ENCODE measurements around the gene EHD4.

EHD4 gene

DNA sequence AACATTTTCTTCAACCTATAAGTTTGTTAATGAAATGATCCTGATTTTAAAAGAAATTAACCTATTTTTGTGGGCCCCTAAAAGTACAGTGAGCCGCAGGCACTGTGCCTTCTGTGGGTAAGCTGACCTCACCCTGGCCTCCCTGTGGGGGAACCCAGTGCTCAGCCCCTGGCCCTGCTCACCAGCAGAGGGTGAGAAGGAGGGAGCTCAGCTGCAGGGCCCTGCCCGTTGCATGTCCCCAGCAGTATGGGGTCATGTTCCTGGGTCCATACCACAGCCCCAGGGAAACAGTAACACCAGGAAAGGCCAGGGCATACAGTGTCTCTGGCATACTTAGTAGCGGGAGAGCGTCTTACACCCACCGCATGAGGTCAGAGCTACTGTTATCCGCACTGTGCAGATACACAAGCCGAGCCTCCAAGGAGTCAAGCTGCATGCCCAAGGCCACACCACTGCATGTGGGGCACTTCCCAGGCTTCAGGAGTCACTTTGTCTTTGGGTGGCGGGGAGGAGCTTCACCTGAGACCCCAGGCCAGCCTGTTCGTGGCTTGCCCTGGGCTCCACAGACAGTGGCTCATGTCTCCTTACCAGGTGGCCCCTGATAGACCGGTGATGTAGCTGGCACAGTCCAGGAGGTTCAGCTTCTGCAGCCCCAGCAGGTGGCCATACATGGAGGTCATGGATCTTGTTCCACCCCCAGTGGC, 22.6 kb upstream of the EHD4 start:
- no peak for DNase-seq (ENCODE audit: low read depth)

DNA sequence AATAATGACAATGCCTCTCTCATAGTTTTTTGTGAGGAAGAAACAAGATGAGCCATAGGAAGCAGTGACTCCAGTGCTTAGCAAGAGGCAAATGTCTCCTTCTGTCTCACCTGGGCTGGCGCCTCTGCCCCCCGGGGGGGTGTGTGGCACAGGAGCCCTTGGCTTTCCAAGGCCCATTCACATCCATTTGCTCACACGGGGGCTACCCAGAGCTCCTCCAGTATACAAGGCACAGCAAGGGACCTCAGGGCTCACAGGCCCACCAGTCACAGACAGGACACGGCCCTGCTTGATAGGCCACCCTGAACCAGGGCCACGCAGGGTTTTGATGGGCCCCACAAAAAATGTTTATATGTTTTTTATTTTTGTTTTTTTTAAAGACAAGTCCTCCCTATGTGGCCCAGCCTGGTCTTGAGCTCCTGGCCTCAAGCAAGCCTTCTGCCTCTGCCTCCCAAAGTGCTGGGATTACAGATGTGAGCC, 21.9 kb upstream of the EHD4 start:
- no peak for DNase-seq (ENCODE audit: low read depth)

DNA sequence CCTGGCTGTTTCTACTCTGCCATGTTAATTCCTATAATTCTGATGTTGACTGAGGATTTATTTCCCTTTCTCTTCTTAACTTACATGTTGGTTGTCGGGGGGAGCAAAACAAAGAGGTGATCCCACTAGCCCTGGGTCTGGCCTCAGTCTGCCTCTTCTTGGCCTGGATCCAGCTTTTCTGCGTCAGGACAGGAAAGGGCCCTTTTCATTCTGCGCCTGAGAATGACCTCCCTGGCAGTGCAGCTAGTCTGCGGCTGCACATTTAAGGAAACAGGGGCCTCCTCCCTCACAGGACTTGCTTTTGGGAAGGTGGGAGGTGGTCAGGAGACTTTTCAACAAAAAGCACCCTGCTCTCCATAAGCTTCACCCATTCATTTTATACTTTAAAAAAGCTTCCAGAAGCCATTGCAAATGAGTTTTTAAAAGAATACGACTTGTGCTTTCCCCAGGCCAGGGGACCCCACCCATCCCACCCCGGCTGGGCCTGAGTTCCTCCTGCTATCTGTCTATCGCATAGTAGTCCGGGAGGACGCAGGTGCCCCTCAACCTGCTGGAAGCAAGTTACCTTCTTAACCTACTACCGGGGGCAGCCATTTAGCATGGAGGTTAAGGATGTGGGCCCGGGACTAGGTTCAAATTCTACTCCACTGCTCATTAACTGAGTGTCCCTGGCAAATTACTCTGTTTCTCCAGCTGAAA, 21.3 kb upstream of the EHD4 start:
- no peak for DNase-seq (ENCODE audit: low read depth)

DNA sequence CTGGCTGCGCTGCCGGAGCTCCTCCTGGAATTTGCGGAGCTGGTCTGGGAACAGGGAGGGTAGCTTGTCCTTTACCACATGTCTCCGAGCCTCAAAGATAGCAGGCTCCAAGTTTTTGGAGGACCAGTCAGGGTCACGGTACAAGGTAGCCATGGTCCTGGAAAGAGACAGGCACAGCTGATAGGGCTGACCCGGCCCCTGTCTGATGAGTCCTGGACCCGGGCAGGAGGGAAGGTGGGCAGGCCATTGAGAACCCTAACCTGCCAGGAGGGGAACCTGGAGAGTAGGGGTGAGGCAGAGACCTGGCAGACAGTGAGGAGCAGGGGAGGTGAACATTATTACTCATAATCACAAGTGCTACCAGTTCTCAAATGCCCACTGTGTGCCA, 20.4 kb upstream of the EHD4 start:
- DNase-seq (ENCODE audit: low read depth) = no peak

DNA sequence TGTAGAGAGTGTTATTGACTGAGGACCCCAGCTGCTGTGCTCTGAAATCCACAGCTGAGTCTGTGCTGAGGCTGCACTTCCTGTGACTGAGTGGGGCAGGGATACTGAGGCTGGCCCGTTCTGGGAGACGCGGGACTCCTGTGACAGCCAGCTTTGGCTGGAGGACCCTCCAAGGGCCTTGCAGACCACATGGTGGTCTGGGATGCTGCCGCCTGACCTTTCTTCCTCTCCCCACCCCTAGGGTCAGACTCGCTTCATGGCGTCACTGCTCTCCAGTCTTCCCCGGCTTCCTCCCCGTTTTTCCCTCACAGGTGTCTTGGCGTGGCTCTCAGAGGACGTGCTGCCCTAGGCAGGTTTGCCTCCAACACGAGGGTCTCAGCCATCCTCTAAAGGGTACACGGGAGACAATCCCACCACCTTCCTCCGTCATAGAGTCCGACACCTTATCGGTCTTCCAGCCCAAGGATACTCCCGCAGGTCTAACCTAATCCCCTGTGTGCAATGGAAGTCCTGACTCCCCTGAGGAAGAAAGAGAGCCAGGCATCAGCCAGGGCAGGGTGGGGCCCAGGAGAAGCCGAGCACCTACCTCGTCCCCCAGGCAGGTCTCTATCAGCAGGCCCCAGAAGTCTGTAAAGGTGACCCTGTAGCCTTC, 19.9 kb upstream of the EHD4 start:
- DNase-seq (ENCODE audit: low read depth) = no peak

DNA sequence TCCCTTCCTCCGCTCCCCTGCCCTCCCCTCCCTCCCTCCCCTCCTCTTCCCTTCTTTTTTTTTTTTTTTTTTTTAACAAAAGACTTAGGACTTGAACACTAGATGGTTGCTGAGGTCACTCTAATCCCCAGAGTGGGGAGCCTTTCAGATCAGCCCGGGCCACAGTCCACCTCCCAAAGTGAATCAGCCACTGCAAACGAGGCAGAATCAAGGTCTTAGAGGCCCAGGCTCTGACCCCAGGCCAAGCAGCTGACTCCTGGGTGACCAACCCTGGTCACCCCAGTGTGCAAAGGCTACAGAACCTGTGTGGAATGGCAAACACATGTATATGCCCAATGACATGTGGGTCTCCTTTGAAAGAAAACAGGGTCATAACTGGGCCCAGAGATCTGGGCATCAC, 18.3 kb upstream of the EHD4 start:
- DNase-seq (ENCODE audit: low read depth) = no peak

DNA sequence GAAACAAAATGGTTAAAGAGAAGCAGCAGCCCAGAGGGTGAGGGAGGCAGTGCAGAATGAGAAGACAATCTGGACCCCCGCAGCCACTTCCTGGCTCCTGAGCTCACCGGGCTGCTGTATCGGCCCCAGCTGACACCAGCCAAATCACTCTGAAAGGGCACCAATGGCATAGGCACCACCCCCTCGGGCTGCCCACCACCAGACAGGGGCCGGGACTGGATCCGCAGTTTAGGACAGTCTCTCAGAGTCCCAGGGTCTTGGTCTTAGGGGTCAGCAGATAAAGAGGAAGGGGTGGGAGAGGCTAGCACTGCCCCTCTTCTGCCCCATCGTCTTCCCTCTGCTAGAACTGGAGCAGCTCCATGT, 17.9 kb upstream of the EHD4 start:
- DNase-seq (ENCODE audit: low read depth) = no peak

DNA sequence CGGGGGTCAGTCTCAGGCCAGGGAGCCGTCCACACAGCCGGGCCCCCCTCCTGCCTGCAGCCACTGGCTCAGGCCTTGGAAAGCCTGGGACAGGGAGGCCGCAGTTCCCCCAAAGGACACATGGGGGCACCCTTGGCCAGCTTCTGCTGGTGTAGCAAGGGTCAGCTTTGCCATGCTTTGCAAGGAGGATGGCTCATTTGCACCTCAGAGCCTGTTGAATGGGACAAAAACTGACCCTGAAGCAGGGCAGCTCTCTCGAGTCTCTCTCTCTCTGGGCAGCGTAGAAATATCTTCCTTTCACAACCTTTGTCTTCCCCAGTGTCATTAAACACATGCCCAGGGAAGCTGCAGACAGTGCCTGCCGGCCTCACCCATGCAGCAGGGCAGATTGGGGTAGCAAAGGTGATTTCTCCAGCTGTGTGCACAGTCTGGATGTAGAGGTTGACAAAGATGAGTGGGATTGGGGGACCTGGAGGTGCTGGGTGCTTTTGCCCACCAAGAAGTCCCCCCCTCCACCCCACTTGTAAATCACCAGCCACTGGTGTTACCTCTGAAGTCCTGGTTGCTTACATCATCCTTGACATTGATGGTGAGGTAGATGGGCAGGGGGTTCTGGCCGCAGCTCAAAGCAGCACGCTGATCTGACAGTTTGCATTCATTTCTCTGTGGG, 17.4 kb upstream of the EHD4 start:
- DNase-seq (ENCODE audit: low read depth) = peak; percentile 58

DNA sequence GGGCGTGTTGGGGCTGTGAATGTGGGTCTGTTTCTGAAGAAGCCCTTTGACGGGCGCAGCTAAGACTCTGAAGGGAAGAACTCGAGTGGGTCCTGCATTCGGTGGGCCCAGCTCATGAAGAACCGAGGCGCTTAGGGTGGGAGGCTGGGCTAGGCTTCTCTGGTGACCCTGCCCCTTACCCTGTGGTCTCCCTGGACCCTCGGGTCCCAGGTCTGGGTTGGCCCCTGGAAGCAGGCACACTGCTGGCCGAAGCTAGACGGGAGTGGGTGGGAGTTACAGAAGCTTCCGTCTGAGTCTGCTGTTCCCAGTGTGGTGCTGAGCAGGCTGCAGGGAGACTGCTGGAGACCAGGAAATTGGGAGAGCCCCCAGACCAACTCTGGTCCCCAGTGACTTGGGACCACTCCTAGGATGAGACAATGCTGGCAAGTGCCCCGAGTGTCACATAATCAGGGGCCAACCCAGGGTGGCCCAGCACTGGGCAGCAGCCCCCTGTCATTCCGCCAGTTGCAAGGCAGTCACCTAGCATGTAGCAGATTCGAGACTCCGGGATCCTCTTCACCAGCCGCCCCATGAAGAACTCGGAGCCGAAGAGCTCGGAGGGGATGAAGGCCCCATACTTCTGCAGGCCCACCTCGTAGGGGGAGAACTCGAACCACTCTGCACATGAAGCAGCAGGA, 16.7 kb upstream of the EHD4 start:
- no peak for DNase-seq (ENCODE audit: low read depth)

DNA sequence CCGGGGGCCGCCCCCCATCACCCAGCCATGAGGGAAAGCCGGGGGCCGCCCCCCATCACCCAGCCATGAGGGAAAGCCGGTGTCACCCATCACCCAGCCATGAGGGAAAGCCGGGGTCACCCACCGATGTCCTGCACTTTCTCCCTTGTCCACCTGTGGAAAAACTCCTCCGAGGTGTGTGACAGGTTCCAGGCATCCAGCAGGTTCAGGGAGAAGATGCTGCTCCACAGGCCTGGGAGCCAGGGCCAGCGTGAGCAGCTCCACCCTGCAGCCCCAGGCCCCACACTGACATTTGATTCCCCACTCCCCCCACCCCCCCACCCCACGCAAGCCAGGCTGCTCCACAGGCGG, 15.5 kb upstream of the EHD4 start:
- no peak for DNase-seq (ENCODE audit: low read depth)

DNA sequence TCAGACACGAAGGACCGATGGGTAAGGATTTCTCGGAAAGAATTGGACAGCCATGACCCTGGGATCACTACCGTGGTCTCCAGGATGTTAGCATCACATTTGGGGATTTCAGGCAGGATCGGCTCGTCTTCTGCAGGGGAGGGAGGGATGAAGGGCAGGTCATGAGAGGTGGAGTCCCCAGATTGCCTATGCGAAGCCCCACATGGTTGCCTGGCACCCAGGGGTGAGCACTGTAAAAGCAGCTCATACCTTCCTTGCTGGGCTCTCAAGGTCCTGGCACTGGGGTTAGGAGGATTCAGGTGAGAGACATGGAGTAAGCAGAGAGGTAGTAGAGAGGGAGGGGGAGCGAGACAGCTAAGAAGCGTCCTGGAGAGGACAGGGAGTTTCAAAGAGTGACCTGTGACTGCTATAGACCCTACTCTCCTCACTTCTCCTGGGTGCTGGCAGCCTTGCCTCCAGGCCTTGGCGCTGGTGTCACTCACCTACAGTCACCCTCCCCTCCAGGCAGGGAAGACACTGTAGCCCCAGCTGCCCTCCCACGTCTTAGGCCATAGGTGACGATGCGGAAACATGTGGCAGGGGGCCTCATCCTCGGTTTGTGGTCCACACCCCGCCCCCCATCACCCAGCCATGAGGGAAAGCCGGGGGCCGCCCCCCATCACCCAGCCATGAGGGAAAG, 15.0 kb upstream of the EHD4 start:
- no peak for DNase-seq (ENCODE audit: low read depth)

DNA sequence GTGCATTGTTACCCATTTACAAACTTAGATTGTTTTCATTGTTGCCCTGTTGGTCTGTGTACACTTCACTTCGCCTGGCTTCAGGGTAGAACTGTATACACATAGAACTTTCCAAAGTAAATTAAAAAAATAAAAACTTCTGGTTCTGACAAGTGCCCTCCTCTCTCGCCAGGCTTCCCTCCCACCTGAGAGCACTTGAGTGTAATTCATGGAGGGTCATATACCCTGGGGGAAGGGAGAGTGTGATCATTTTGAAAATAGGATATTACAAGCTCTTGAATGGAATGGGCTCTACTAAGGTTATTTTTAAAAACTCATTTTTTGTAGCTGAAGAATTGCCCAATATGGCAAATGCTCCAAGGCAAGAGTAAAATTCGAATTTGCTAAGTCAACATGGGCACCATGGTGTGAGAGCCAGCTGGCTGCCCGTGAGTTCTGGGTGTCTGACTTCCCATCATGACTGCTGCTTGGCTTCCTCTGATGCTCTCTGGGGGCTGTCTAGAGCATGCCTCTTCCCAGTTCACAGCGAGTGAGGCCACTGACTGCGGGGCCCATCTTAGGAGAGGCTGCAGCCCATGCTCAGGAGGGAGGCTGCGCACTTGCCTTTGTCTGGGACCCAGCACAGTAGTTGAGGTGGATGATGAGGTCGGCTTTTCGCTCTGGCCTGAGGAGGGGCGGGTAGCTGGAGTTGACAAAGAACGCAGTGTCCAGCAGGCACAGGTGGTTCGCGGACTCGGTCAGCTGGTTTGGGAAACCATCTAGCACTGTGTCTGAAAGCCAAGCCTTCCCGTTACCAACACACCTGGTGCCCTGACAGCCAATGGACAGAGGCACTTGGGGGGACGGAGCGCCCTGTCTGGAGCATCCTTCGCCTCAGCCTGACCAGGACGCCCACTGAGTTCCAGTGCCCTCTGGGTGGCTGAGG, 13.1 kb upstream of the EHD4 start:
- no peak for DNase-seq (ENCODE audit: low read depth)

DNA sequence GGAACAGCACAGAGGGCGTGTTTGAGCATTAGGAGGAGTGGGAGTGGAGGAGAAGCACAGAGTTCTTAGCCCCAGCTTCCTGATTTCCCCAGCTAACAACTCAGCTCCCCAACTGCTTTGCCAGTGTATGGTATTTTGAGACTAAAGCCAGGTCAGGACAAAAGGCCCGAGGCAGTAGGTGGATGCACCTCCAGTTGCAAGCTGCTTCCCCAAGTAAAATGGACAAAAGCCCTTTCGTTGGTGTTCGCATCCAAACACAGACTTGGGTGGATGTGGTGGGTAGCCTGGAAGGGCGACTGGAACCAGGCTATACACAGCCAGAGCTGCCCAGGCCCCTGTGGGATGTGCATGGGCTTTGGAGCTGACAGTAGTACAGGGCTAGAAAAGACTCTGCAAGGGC, 12.3 kb upstream of the EHD4 start:
- DNase-seq (ENCODE audit: low read depth) = no peak

DNA sequence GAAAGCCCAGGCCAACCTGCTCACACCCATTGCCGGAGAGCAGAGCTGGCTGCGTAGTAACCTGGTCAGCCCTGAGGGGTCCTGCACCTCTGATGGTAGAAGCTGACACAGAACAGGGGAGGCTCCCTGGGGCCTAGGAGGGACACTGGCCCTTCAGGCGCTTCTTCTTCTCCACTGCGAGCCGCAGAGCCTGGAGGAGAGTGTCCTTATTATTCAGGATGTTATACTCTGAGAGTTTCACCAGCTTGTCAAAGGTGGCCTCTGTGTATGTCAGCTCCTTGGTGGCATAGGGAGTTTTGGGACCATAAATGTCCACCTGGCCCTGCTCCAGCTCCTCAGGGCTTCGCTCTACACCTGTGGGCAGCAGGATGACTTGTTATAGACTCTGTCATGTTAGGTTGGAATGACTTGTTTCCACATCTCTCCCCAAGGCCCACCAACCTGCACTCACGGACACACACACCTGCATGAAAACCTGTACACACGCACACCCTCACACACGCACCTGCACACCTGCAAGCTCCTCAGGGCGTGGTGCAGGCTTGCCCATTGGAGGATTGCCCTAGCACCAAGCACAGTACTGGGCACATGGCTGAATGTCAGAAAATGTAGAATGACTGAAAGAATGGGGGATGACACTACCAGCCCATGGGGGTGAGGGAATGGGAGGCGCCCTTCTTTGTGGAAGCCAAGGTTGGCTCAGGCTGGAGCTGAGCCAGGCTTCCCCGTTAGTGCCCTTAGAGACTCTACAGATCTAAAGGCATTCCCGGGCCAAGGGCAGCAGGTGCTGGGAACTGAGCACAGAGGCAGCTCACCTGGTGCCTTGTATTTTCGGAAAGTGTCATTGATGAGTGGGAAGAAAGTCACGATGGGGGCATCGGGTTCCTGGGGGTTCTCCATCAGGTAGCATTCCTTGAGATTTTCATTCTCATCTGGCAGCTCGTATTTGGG, 11.5 kb upstream of the EHD4 start:
- no peak for DNase-seq (ENCODE audit: low read depth)

DNA sequence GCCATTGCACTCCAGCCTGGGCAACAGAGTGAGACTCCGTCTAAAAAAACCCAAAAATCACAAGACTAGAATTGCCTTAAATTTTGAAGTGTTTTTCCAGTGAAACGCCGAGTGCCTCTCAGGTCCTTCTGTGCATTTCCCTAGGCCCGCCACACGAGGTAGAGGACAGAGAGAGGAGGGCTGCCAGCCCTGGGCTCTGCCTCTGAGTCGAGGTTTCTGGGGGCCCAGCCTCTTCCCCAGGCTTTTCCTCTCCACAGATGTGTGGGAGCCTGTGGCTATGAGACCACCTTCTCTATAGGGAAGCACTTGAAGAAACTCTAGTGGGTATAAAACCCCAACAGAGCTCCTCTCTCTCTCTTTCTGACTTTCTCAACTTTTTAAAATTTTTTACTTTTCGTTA, 10.9 kb upstream of the EHD4 start:
- no peak for DNase-seq (ENCODE audit: low read depth)

DNA sequence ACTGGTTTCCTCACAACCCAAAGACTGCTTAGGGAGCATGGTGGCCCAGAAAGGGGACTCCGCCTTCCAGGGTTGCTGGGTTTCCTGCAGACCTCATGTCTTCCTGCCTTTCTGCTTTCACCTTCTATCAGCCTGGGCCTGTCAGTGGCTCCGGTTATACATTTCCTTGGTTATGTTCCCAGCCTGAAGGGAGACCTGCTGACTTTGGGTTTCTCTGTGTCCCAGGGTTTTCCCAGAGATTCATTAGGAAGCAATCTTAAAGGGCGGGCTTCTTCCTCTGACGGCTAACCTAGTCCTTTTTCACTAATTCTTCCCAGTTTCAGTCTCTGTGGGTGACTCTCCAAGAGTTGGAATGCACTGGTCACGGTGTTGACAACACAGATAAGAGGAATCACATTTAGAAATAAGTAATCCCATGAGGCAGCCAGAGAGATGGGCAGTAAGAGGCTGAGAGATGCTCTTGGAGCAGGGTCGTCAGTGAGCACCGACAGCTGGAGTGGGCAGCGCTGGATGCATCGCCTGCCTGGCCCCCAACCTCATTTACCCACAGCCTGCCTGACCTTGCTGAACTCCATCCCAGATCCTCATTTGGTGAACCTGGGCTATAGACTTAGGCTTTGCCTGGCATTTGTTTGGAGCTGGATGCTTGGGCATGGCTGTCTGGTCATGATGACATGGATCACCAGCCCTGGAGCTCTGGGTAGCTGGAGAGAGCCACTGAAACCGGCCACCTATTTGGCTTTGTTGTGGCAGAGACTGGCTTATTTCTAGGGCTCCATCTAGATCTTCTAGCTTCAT, 10.0 kb upstream of the EHD4 start:
- no peak for DNase-seq (ENCODE audit: low read depth)

DNA sequence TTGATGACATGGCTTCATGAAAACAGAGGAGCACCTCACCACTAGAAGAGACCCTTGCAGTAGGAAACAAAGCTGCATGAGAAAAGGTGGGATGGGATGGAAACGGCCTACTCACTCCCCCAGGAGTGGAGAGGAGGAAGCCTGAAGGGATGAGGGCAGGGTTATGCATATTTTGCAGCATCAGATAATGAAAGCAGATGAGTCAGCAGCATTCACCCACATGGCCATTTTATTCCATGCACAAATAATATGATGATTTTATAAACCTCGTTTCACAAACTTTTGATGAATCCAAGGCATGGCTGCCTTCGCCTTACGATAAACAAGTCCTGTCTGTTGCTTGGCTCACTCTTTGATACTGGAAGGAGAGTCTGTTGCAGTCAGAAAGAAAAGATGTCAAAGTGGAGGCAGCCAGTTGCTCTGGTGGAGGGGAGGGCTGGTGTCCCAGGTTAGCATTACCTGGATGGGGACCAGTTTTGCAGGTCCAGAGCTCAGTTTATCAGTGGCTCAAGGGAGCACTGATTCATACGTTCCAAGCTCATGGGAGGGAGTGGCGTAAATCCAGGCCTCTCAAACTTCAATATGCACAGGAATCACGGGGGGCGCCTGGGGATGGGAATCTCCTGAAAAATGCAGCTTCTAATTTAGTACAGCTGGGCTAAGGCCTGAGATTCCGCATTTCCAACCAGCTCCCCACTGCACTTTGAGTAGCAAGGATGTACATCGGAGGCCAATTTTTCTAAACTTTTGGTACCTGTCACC, 9.2 kb upstream of the EHD4 start:
- DNase-seq (ENCODE audit: low read depth) = no peak

Measured in iris pigment epithelial cell (primary cell).